Measurements from ENCODE around the gene FGF2. TPM values are rescaled to one million over a fixed set of nuclear protein-coding genes. Genes with fewer than 3 reads are reported as not detected.

The FGF2 gene
- total and polyA plus RNA-seq, 8 donors = 0.29 to 47.3 (median 6.4) TPM

DNA sequence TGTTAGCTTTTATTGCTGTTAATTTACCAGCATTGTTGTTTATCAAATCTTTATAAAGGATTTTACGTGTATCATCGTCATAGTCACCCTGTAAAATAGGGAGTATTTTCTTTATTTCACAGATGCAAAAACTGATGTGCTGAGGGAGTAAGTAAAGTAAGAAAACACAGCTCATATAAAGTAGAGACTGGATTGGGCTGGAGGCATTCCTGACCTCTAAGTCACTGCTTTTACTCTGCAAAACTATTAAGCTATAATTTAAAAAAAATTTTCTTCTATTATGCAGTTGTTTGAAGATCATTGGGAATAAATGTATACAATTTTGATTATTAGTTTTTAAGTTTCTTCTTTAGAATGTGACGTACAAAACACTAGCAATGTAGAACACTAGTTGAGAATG is 49.8 kb downstream of the FGF2 start:
- no peak for TF ChIP-seq CTCF (IDR thresholded peaks at IDR 0.05)
- TF ChIP-seq EP300 (IDR thresholded peaks at IDR 0.05) = no peak
- no peak for TF ChIP-seq POLR2AphosphoS5 (IDR thresholded peaks at IDR 0.05)
- no peak for TF ChIP-seq POLR2A (IDR thresholded peaks at IDR 0.05)
- H3K4me3 ChIP-seq = no peak overlapping the region
- no peak overlapping the region for H3K27ac ChIP-seq
- no peak for DNase-seq
- peaks cover 0 to 18% (median 6%) of the 10 kb centered on the region in 4 donors for H3K36me3 ChIP-seq
- H3K27me3 ChIP-seq = no peaks in the 10 kb centered on the region
- peaks cover 0 to 10% (median 3%) of the 10 kb centered on the region in 4 donors for H3K4me1 ChIP-seq
- WGBS, 5 donors = 81 to 89% (median 86%) methylated on average over 3 of the region's 3 CpGs
- H3K9me3 ChIP-seq = peaks cover 0 to 11% (median 3%) of the 10 kb centered on the region in 4 donors
- intact Hi-C loops (cut with DNase I; ENCODE audit: low total_unique reads) = no loop called here

DNA sequence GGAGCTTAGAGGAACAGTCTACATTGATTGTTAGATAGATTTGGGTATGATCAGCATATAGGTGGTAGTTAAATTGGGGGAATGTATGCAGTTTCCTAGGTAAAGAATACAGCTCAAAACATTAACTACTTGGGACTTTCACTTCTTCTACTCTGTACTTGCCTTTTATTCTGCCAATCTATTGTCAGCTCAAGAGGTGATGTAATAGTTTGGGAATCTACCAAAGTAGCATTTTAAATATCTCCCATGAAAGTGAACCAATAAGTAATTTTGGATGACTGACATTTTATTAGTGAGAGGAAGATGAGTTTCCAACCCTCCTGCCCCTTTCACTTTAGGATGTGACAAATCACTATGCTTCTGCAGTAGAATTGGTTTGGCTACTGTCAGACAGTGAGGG is 52.4 kb downstream of the FGF2 start:
- TF ChIP-seq EP300 (IDR thresholded peaks at IDR 0.05) (no peak), POLR2A (IDR thresholded peaks at IDR 0.05) (no peak), POLR2AphosphoS5 (IDR thresholded peaks at IDR 0.05) (no peak), CTCF (IDR thresholded peaks at IDR 0.05) (no peak)
- DNase-seq = no peak
- Histone ChIP-seq H3K4me3 (no peak overlapping the region), H3K36me3 (peaks cover 0 to 24% (median 11%) of the 10 kb centered on the region in 4 donors), H3K27me3 (no peaks in the 10 kb centered on the region), H3K4me1 (peaks cover 0 to 2% (median 1%) of the 10 kb centered on the region in 4 donors), H3K27ac (no peak overlapping the region), H3K9me3 (peaks cover 0 to 11% (median 3%) of the 10 kb centered on the region in 4 donors)
- intact Hi-C loops (cut with DNase I; ENCODE audit: low total_unique reads) = no loop called here

DNA sequence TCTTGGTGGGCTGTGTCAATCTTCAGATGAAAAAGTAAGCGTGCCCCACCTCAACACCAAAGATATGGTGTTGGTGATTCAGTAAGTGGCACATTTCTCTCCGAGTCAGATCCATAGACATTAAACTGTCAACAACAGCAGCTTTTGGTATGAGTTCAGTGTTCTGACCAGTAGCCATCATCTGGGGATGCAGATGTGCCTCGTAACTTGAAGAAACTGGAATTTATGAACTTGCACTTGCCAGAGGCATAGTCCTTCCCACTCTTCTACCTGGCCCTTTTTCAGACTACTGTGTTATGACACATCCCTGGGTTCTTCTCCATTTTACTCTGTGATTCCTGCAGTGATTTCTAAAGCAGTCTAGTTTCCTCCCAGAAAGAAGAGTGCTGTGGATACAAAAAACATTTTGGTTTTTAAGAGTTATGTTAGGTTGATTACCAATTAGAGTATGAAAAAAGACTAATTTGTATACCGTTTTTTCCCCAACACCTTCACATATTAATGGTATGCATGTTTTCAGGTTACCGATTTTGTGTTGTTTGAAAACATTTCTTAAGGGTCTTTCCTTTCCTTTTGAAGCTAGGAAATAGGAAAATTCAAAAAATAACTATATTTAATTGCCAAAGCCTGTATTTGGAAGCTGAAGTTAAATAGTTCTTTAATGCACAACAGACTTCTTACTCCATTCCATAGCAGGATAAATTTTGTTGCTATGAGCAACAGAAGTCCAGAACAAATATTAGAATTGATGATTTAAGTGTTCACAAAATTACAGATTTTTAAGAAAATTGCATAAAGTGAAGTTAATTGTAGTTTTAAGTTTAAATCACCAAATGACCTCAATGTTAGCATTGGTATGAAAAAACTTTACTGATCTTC is 56.5 kb downstream of the FGF2 start:
- Histone ChIP-seq H3K36me3 (peaks cover 0 to 24% (median 9%) of the 10 kb centered on the region in 4 donors), H3K4me3 (no peak overlapping the region), H3K27ac (no peak overlapping the region), H3K9me3 (peaks cover 0 to 11% (median 3%) of the 10 kb centered on the region in 4 donors), H3K4me1 (peaks cover 0 to 5% (median 0%) of the 10 kb centered on the region in 4 donors), H3K27me3 (no peaks in the 10 kb centered on the region)
- TF ChIP-seq POLR2A (IDR thresholded peaks at IDR 0.05) (no peak), CTCF (IDR thresholded peaks at IDR 0.05) (no peak), POLR2AphosphoS5 (IDR thresholded peaks at IDR 0.05) (no peak), EP300 (IDR thresholded peaks at IDR 0.05) (no peak)
- 82 to 95% (median 88%) methylated on average over 5 of the region's 5 CpGs for WGBS, 5 donors
- intact Hi-C loops (cut with DNase I; ENCODE audit: low total_unique reads) = no loop called here
- DNase-seq = no peak

- TF ChIP-seq CTCF (IDR thresholded peaks at IDR 0.05) = no peak
- no peak for TF ChIP-seq POLR2A (IDR thresholded peaks at IDR 0.05)
- TF ChIP-seq POLR2AphosphoS5 (IDR thresholded peaks at IDR 0.05) = no peak
- no peak for TF ChIP-seq EP300 (IDR thresholded peaks at IDR 0.05)
- intact Hi-C loops (cut with DNase I; ENCODE audit: low total_unique reads) = no loop called here
- H3K27ac ChIP-seq = no peak overlapping the region
These were observed 57.9 kb downstream of the FGF2 start for GRCh38 chr4:122884499-122884898.

More at GRCh38 chr4:122884499-122884898, 57.9 kb downstream of the FGF2 start:
- WGBS, 5 donors = 49 to 83% (median 57%) methylated on average over 1 of the region's 1 CpG
- DNase-seq = no peak
- Histone ChIP-seq H3K4me1 (peaks cover 0 to 5% (median under 1%) of the 10 kb centered on the region in 4 donors), H3K4me3 (no peak overlapping the region), H3K36me3 (peaks cover 0 to 24% (median 9%) of the 10 kb centered on the region in 4 donors), H3K9me3 (peaks cover 0 to 11% (median 3%) of the 10 kb centered on the region in 4 donors), H3K27me3 (no peaks in the 10 kb centered on the region)
